Measurements from ENCODE around the gene PGK1.
"Not testable (repeated sequence)": the region's sequence is repeated elsewhere in the genome, so short reads cannot be mapped to it uniquely, and the experiment has no call there.

Gene PGK1

DNA sequence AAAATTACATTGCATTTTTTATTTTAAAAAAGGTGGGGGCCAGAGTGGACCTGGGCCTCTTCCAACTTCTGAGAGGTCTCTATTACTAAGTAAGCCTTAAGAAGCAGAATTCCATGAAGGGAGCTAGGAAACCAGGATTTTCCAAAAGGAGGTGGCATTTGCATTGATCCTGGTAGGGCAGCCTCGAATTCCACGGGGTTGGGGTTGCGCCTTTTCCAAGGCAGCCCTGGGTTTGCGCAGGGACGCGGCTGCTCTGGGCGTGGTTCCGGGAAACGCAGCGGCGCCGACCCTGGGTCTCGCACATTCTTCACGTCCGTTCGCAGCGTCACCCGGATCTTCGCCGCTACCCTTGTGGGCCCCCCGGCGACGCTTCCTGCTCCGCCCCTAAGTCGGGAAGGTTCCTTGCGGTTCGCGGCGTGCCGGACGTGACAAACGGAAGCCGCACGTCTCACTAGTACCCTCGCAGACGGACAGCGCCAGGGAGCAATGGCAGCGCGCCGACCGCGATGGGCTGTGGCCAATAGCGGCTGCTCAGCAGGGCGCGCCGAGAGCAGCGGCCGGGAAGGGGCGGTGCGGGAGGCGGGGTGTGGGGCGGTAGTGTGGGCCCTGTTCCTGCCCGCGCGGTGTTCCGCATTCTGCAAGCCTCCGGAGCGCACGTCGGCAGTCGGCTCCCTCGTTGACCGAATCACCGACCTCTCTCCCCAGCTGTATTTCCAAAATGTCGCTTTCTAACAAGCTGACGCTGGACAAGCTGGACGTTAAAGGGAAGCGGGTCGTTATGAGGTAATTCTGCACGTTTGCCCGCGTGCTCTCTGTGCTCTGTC is at the start of gene PGK1:
Gene PGK1 (plus strand): TSS at position 626 of the 824 bp plus-strand sequence. CDS start 93 bp downstream, at position 719.
- in situ Hi-C loops (cut with MboI; ENCODE audit: low sequenced_read_pairs) = no loop called here

GRCh38 chrX:78063687-78064086 is 40.4 kb upstream of the PGK1 start:
- in situ Hi-C loops (cut with MboI; ENCODE audit: low sequenced_read_pairs) = no loop called here

DNA sequence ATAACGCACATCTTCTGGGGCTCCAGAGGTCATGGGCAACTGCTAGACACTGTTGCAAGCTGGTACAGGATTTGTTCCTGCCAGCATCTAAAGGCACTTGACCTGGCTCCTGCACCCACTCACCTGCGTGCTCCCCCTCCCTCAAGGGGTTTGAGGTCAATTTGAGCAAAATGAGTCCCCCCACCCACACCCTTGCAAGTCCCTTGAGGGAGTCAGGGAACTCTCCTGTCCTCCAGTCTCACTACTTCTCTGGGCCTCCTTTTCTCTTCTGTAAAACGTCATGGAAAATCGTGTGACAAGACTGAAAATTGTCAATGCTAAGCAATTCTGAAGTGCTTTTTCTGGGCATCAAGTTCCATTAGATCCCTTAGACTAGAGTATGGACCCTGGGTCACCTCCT is 39.9 kb upstream of the PGK1 start:
- in situ Hi-C loops (cut with MboI; ENCODE audit: low sequenced_read_pairs) = no loop called here

DNA sequence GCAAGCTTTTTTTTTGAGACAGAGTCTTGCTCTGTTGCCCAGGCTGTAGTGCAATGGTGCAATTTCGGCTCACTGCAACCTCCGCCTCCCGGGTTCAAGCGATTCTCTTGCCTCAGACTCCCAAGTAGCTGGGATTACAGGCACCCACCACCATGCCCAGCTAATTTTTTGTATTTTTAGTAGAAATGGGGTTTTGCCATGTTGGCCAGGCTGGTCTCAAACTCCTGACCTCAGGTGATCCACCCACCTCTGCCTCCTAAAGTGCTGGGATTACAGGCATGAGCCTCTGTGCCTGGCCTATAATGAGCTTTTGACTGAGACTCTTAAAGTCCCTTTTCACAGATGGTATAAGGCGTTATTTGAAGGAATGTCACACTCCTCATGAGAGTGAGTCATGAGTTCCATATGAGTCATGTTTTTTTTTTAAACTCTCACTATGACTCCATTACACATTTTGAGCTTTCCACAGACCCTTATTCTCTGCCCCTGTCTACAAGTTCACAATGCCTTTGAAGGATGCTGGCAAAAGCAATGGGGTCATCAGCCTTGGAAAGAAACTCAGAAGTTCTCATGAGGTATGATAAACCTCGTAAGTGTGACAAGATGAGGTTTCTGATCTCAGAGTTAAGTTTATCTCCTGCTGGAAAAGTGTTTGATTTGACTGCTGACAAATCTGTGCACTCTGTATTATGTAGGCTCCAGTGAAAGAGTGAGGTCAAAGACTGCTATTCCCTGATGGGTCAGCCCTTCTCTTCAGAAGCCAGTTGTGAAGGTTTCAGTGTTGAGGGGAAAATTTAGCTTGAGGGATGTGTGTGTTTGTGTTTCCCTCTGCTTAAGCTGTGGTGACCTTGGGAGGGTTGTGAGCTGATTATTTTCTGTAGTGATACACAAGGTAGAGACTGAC is 39.1 kb upstream of the PGK1 start:
- in situ Hi-C loops (cut with MboI; ENCODE audit: low sequenced_read_pairs) = not testable (repeated sequence)

GRCh38 chrX:78066110-78066509 is 37.9 kb upstream of the PGK1 start:
- in situ Hi-C loops (cut with MboI; ENCODE audit: low sequenced_read_pairs) = no loop called here

DNA sequence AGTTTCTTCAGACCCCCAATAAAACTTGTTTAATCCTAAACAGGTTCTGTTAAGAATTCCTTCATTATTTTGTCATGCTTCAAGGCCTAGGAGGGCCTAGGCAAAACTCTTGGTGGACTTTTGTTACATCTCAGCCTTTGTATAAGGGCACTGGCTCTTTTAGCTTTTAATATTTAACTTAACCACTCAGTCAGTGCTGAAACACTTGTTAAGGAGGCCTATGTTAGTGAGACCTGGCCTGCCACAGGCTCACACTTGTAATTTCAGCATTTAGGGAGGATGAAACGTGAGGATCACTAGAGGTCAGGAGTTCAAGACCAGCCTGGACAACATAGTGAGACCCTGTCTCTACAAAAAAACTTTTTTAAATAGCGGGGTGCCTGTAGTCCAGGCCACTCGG is 32.7 kb upstream of the PGK1 start:
- in situ Hi-C loops (cut with MboI; ENCODE audit: low sequenced_read_pairs) = no loop called here

GRCh38 chrX:78073147-78074077 is 30.6 kb upstream of the PGK1 start:
- in situ Hi-C loops (cut with MboI; ENCODE audit: low sequenced_read_pairs) = not testable (repeated sequence)

- in situ Hi-C loops (cut with MboI; ENCODE audit: low sequenced_read_pairs) = no loop called here
Measured at GRCh38 chrX:78074088-78074487, 30.0 kb upstream of the PGK1 start.

DNA sequence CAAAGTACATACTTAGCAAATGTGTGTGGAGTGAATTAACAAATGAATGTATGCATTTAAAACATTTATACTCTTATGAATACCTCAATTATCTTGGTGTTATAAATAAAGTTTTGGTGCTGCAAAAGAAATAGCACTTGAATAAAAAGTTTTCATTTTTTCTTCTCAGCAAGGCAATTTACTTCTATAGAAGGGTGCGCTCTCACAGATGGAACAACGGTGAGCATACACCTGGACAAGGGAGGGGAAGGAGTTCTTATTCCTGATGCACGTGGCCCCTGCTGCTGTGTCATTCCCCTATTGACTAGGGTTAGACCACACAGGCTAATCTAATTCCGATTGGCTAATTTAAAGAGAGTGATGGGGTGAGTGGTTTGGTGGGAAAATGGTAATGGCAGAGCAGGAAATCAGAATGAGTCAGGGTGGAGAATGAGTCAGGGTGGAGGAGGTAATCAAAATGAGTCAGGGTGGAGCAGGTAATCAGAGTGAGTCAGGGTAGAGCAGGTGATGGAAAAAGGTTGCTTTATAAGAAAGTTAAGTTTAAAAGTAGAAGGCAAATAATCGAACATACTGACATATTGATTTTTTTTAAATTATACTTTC is 28.2 kb upstream of the PGK1 start:
- in situ Hi-C loops (cut with MboI; ENCODE audit: low sequenced_read_pairs) = no loop called here

- in situ Hi-C loops (cut with MboI; ENCODE audit: low sequenced_read_pairs) = not testable (repeated sequence)
Measured at GRCh38 chrX:78081413-78081812, 22.6 kb upstream of the PGK1 start.

GRCh38 chrX:78092296-78092695 is 11.8 kb upstream of the PGK1 start:
- in situ Hi-C loops (cut with MboI; ENCODE audit: low sequenced_read_pairs) = no loop called here

GRCh38 chrX:78098108-78098507 is 5.9 kb upstream of the PGK1 start:
- in situ Hi-C loops (cut with MboI; ENCODE audit: low sequenced_read_pairs) = no loop called here

DNA sequence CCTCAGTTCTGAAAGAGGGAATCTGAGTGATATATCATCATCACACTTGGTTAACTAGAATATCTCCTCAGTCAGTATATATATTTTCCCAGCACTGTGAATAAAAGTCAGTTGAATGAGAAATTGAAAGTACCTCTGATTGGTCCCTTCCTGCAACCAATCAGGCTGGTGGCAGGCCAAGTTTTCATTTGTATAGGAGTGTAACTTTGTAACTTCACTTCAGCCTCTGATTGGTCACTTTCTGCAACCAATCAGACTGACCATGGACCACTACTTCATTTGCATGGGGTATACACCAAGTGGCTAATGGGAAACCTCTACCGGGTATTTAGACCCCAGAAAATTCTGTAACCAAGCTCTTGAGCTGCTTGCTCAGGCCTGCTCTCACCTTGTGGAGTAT is 2.0 kb upstream of the PGK1 start:
- in situ Hi-C loops (cut with MboI; ENCODE audit: low sequenced_read_pairs) = no loop called here

- in situ Hi-C loops (cut with MboI; ENCODE audit: low sequenced_read_pairs) = no loop called here
Measured at GRCh38 chrX:78103001-78103622, 936 bp upstream of the PGK1 start.

DNA sequence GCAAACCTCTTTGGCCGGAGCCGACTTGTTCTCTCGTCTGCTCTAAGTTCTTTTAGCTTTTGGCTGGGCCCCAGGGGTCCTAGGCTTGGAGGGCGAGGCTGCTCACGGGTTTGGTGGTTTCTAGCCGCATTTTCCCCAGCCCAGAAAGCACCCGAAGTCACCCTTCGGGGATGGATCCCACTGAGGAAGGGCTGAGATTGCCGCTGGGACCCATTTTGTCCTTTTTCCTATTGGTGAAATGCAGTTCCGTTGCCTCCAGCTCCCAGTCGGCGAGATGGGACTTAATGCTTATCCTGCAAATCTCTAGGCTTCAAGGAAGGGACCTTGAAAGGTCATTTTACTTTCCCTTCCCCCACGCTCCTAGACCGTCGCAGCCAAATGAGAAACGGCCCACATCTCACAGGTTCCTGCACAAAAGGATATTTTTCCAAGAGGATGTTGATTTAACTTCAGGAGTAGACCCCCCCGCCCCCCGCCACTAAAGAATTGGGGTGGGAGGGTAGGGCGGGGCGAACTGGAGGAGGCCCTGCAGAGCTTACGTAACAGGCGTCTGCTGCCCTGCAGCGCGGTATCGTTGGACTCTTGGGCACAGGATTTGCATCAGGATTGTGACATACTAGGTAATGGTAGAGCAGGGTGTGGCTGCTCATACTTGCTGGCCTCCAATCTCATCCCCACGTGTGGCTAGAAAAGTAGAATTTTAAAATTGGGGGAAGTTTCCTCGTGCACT is 564 bp downstream of the PGK1 start:
- in situ Hi-C loops (cut with MboI; ENCODE audit: low sequenced_read_pairs) = no loop called here

- in situ Hi-C loops (cut with MboI; ENCODE audit: low sequenced_read_pairs) = no loop called here
Measured at GRCh38 chrX:78105944-78106650, 2.0 kb downstream of the PGK1 start.

DNA sequence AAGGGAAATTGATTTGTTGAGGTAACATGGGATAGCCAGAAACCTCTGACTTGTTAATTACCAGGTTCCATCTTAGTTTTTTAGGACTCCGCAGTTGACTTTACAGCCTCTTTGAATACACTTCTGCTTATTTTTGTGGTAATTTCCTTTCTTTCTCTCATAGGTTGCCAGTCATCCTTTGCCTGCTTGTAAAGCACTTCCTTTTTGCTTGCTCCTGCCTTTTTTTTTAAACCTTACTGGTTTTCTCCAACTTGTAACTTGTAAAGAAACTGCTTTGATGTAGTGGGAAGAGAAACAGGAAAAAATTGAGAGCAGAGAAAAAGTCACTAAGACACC is 2.6 kb downstream of the PGK1 start:
- in situ Hi-C loops (cut with MboI; ENCODE audit: low sequenced_read_pairs) = no loop called here

DNA sequence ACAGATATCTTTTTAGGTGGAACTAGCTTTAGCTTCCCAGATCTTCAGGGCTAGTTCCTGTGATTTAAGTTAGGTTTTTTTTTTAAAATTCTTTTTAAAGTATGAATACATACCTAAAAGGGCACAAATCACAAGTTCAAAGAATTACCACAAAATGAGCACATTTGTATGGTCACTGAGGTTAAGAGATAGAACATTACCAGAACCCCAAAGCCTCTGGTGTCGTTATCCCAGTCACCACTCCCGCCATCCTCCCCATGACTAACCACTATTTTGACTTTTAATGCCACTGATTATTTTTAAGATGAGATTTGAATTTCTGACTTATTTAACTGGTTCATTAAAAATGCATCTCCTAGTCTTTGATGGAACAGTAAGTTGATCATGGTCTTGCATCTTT is 5.4 kb downstream of the PGK1 start:
- in situ Hi-C loops (cut with MboI; ENCODE audit: low sequenced_read_pairs) = no loop called here
